Memory B cell (primary cell): ENCODE results near the gene ZNF613.
"Not testable (repeated sequence)": the region's sequence is repeated elsewhere in the genome, so short reads cannot be mapped to it uniquely, and the experiment has no call there.

Experiments used
- ATAC-seq: fragments of 150-1000 bp; cut with Tn5 transposase; 2 replicates; pipeline ENCODE4 v1.10.0; 2021; ENCODE audit warnings: low read depth, mild to moderate bottlenecking, moderate library complexity
- DNase-seq, 2 donors: peaks; one replicate each; pipeline ENCODE4 v3.0.0; 2022; ENCODE audit warnings: low spot score in 2 of 2
- H3K27ac Mint-ChIP-seq: one replicate; pipeline ENCODE4 v1.8.0; 2022; ENCODE audit warnings: mild to moderate bottlenecking, moderate library complexity, mixed read lengths
- H3K27me3 Mint-ChIP-seq: one replicate; pipeline ENCODE4 v1.8.0; 2022; ENCODE audit warnings: mixed read lengths
- H3K36me3 Mint-ChIP-seq: one replicate; pipeline ENCODE4 v1.8.0; 2022; ENCODE audit warnings: mild to moderate bottlenecking, mixed read lengths
- H3K4me1 Mint-ChIP-seq: one replicate; pipeline ENCODE4 v1.8.0; 2022; ENCODE audit warnings: mixed read lengths
- H3K4me3 Mint-ChIP-seq: one replicate; pipeline ENCODE4 v1.8.0; 2022; ENCODE audit warnings: mild to moderate bottlenecking, moderate library complexity, mixed read lengths
- H3K9me3 Mint-ChIP-seq: one replicate; pipeline ENCODE4 v1.8.0; 2022; ENCODE audit warnings: mixed read lengths

ZNF613 gene

GRCh38 chr19:51915324-51915867 lies 11.9 kb upstream of the ZNF613 start:
- Mint-ChIP-seq H3K27ac (no peak overlapping the region), H3K9me3 (peaks cover 25% of the 10 kb centered on the region), H3K4me1 (peaks cover 3% of the 10 kb centered on the region), H3K4me3 (no peak overlapping the region), H3K27me3 (no peaks in the 10 kb centered on the region), H3K36me3 (peaks cover 11% of the 10 kb centered on the region)
- ATAC-seq: no peak
- no peak for DNase-seq

DNA sequence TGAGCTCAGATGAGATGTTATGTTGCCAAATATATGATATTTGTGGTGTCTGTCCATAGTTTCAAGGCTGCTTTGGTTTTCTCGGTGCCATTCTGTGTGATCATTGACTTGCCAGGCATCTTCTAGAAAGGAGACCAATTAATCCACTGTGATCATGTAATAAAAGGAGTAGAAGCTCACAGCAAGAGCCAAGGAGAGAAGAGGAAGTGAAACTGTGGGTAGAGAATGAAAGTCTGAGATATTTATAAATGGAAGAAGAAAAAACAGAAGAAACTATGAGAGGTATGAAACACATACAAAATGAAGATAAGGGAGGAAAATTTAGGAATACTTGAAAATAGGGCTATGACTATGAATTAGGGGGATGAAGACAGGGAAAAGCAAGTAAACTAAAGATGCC lies 11.1 kb upstream of the ZNF613 start:
- peaks cover 13% of the 10 kb centered on the region for H3K36me3 Mint-ChIP-seq
- peaks cover 23% of the 10 kb centered on the region for H3K9me3 Mint-ChIP-seq
- H3K27me3 Mint-ChIP-seq: no peaks in the 10 kb centered on the region
- no peak overlapping the region for H3K27ac Mint-ChIP-seq
- H3K4me3 Mint-ChIP-seq: no peak overlapping the region
- DNase-seq (no peak), ATAC-seq (no peak)
- H3K4me1 Mint-ChIP-seq: peaks cover 3% of the 10 kb centered on the region

DNA sequence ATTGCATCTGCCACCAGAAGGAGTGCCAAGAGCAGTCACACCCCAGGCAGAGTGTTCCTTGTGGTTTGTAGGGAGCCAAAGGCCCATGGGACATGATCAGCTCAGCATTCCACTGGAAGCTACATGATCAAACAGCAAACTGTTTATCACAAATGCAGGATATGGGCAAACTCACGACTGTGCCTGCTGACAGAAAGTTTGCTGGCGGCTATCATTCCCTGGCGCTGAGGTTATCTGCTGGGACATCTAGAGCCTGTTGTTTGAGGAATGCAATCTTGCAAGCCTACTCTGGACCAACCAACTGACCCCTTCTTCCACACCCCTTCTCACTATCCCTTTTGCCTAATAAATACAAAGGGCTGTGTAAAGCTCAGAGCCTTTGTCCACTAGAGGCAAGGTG lies 7.7 kb upstream of the ZNF613 start:
- ATAC-seq (no peak), DNase-seq (no peak)
- no peak overlapping the region for H3K4me3 Mint-ChIP-seq
- H3K4me1 Mint-ChIP-seq: peaks cover 3% of the 10 kb centered on the region
- no peak overlapping the region for H3K27ac Mint-ChIP-seq
- H3K9me3 Mint-ChIP-seq: peaks cover 19% of the 10 kb centered on the region
- peaks cover 14% of the 10 kb centered on the region for H3K36me3 Mint-ChIP-seq
- H3K27me3 Mint-ChIP-seq: no peaks in the 10 kb centered on the region

- peaks cover 3% of the 10 kb centered on the region for H3K4me1 Mint-ChIP-seq
- H3K27ac Mint-ChIP-seq: no peak overlapping the region
- H3K4me3 Mint-ChIP-seq: no peak overlapping the region
- H3K36me3 Mint-ChIP-seq: peaks cover 15% of the 10 kb centered on the region
- peaks cover 19% of the 10 kb centered on the region for H3K9me3 Mint-ChIP-seq
- ATAC-seq (no peak), DNase-seq (no peak)
- no peaks in the 10 kb centered on the region for H3K27me3 Mint-ChIP-seq
These were observed 5.3 kb upstream of the ZNF613 start for GRCh38 chr19:51921949-51922348.

GRCh38 chr19:51926426-51926783 lies 867 bp upstream of the ZNF613 start:
- Mint-ChIP-seq H3K27me3 (no peaks in the 10 kb centered on the region), H3K9me3 (peaks cover 21% of the 10 kb centered on the region), H3K4me3 (peak overlapping the region; percentile 100), H3K4me1 (peaks cover 19% of the 10 kb centered on the region), H3K27ac (peak overlapping the region; percentile 96), H3K36me3 (peaks cover 38% of the 10 kb centered on the region)
- ATAC-seq (no peak), DNase-seq (no peak)

GRCh38 chr19:51927859-51928258 lies 587 bp downstream of the ZNF613 start:
- ATAC-seq: no peak
- H3K9me3 Mint-ChIP-seq: peaks cover 25% of the 10 kb centered on the region
- no peaks in the 10 kb centered on the region for H3K27me3 Mint-ChIP-seq
- H3K27ac Mint-ChIP-seq: peak overlapping the region; percentile 96
- peaks cover 47% of the 10 kb centered on the region for H3K36me3 Mint-ChIP-seq
- DNase-seq: no peak
- peak overlapping the region; percentile 100 for H3K4me3 Mint-ChIP-seq
- peaks cover 19% of the 10 kb centered on the region for H3K4me1 Mint-ChIP-seq

DNA sequence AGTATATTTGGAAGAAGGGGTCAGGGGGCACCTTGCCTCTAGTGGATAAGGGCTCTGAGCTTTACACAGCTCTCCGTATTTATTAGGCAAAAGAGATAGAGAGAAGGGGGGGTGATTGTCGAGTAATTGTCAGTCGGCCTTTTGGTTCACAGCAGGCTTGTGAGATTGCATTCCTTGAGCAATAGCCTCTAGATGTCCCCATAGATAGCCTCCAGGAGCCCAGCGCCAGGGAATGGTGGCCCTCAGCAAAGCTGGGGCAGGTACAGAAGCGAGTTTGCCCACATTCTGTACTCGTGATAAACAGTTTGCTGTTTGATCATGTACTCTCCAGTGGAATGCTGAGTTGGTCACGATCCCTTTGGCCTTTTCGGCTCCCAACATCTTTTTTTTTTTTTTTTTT lies 4.6 kb downstream of the ZNF613 start:
- Mint-ChIP-seq H3K9me3 (peaks cover 20% of the 10 kb centered on the region), H3K27me3 (no peaks in the 10 kb centered on the region), H3K27ac (no peak overlapping the region), H3K4me3 (no peak overlapping the region), H3K4me1 (peaks cover 16% of the 10 kb centered on the region), H3K36me3 (peaks cover 73% of the 10 kb centered on the region)
- DNase-seq (no peak), ATAC-seq (no peak)

DNA sequence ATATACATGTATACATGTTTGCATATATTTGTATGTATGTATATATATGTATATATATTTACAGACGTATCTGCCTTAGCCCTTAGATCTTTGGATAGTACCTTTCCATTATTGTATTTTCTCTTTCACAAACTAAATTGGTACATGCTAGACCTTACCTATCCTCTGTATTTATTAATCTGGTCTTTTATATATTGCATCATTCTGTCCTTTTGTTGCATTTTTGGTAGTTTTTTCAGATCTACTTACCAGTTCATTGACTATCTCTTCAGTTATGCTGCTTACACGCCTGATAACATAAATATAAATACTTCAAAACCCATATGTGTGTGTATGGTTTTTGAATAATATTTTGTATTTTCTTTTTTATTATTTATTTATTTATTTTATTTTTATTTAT lies 11.7 kb downstream of the ZNF613 start:
- Mint-ChIP-seq H3K9me3 (peaks cover 28% of the 10 kb centered on the region), H3K36me3 (peaks cover 88% of the 10 kb centered on the region), H3K27me3 (no peaks in the 10 kb centered on the region), H3K4me3 (no peak overlapping the region), H3K4me1 (no peaks in the 10 kb centered on the region), H3K27ac (no peak overlapping the region)
- ATAC-seq: no peak
- DNase-seq: no peak

- no peak for ATAC-seq
- H3K9me3 Mint-ChIP-seq: peaks cover 31% of the 10 kb centered on the region
- no peak for DNase-seq
- H3K4me3 Mint-ChIP-seq: no peak overlapping the region
- H3K27me3 Mint-ChIP-seq: no peaks in the 10 kb centered on the region
- H3K27ac Mint-ChIP-seq: no peak overlapping the region
- H3K36me3 Mint-ChIP-seq: peaks cover 55% of the 10 kb centered on the region
- H3K4me1 Mint-ChIP-seq: no peaks in the 10 kb centered on the region
These were observed 17.7 kb downstream of the ZNF613 start for GRCh38 chr19:51944798-51945552.

- DNase-seq (no peak), ATAC-seq (no peak)
- no peaks in the 10 kb centered on the region for H3K27me3 Mint-ChIP-seq
- peaks cover 41% of the 10 kb centered on the region for H3K36me3 Mint-ChIP-seq
- H3K4me1 Mint-ChIP-seq: no peaks in the 10 kb centered on the region
- H3K4me3 Mint-ChIP-seq: no peak overlapping the region
- H3K9me3 Mint-ChIP-seq: peaks cover 28% of the 10 kb centered on the region
- no peak overlapping the region for H3K27ac Mint-ChIP-seq
These were observed 19.3 kb downstream of the ZNF613 start for GRCh38 chr19:51946602-51947001.

DNA sequence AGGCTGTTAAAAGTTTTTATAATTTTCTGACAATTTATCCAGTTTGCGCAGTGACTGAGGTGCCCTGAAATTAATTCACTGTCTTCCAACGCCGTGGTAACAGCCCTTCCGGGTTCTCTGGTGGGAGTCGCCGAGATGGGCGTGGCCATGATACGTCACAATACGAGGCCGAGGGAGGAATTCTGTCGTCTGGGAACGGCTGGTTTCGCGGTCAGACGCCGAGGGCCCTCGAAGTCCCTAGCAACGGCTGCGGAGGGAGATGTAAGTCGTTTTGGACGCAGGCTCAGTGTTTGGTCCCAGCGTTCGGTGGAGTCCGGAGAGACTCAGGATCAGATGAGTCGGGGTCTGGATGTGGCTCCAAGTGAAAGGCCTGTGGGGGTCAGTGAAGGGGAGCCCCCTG lies 21.7 kb downstream of the ZNF613 start:
- H3K36me3 Mint-ChIP-seq: peaks cover 24% of the 10 kb centered on the region
- H3K4me1 Mint-ChIP-seq: no peaks in the 10 kb centered on the region
- peaks cover 25% of the 10 kb centered on the region for H3K9me3 Mint-ChIP-seq
- no peaks in the 10 kb centered on the region for H3K27me3 Mint-ChIP-seq
- no peak for ATAC-seq
- no peak for DNase-seq
- H3K4me3 Mint-ChIP-seq: no peak overlapping the region
- no peak overlapping the region for H3K27ac Mint-ChIP-seq

GRCh38 chr19:51957846-51958245 lies 30.6 kb downstream of the ZNF613 start:
- H3K4me3 Mint-ChIP-seq, H3K4me1 Mint-ChIP-seq, DNase-seq, H3K27me3 Mint-ChIP-seq, ATAC-seq, H3K27ac Mint-ChIP-seq: not testable (repeated sequence)
- Mint-ChIP-seq H3K9me3 (peaks cover 29% of the 10 kb centered on the region), H3K36me3 (peaks cover 16% of the 10 kb centered on the region)

DNA sequence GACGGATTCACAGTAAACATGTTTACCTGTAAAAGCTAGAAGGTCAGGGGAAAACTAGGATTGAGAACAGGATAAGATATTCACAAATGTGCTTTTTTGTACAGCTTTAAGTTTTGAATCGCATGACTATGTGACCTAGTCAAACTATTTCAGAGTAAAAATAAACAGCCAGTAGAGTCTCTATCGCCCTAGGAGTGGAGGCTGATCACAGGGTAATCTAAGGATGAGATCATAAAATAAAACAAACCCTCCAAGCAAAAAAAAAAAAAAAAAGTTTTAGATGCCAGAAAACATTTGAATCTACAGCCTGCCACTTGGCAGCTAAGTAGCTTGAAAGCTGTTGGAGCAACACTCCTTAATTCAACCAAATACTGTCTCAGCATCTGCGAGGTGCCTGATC lies 32.5 kb downstream of the ZNF613 start:
- Mint-ChIP-seq H3K9me3 (peaks cover 35% of the 10 kb centered on the region), H3K27ac (no peak overlapping the region)

DNA sequence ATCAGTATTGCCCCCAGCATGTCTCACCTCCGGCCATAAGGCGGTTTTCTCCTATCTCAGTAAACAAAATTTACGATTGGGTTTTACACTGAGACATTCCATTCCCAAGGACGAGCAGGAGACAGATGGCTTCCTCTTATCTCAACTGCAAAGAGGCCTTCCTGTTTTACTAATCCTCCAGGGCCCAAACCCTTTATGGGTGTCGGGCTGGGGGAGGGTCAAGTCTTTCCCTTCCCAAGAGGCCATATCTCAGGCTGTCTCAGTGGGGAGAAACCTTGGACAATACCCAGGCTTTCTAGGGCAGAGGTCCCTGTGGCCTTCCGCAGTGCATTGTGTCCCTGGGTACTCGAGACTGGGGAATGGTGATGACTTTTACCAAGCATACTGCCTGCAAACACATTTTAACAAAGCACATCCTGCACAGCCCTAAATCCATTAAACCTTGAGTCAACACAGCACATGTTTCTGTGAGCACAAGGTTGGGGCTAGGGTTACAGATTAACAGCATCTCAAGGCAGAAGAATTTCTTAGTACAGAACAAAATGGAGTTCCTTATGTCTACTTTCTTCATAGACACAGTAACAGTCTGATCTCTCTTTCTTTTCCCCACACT lies 33.5 kb downstream of the ZNF613 start:
- DNase-seq, H3K27ac Mint-ChIP-seq, H3K27me3 Mint-ChIP-seq, H3K4me3 Mint-ChIP-seq, H3K4me1 Mint-ChIP-seq, ATAC-seq: not testable (repeated sequence)
- H3K36me3 Mint-ChIP-seq: peaks cover 36% of the 10 kb centered on the region
- peaks cover 40% of the 10 kb centered on the region for H3K9me3 Mint-ChIP-seq

More for the DNA sequence above, 32.5 kb downstream of the ZNF613 start:
- H3K27me3 Mint-ChIP-seq: no peaks in the 10 kb centered on the region
- no peak overlapping the region for H3K4me3 Mint-ChIP-seq
- no peaks in the 10 kb centered on the region for H3K4me1 Mint-ChIP-seq
- no peak for ATAC-seq
- H3K36me3 Mint-ChIP-seq: peaks cover 28% of the 10 kb centered on the region
- DNase-seq: no peak
